ENCODE measurements around the gene IFT43.

IFT43 gene

GRCh38 chr14:76022991-76023390 is 37.4 kb downstream of the IFT43 start:
- no peak for DNase-seq

- no peak for DNase-seq
Observed at GRCh38 chr14:76023757-76024156, 38.2 kb downstream of the IFT43 start.

- no peak for DNase-seq
Observed at GRCh38 chr14:76024211-76024907, 38.8 kb downstream of the IFT43 start.

GRCh38 chr14:76034566-76034965 is 49.0 kb downstream of the IFT43 start:
- no peak for DNase-seq

GRCh38 chr14:76040704-76041103 is 55.1 kb downstream of the IFT43 start:
- no peak for DNase-seq

GRCh38 chr14:76045773-76046172 is 60.2 kb downstream of the IFT43 start:
- DNase-seq: no peak

GRCh38 chr14:76050250-76050649 is 64.7 kb downstream of the IFT43 start:
- DNase-seq: no peak

GRCh38 chr14:76050797-76051392 is 65.3 kb downstream of the IFT43 start:
- DNase-seq: peak; percentile 26

GRCh38 chr14:76051717-76052465 is 66.3 kb downstream of the IFT43 start:
- no peak for DNase-seq

GRCh38 chr14:76053572-76054355 is 68.2 kb downstream of the IFT43 start:
- DNase-seq: no peak

- DNase-seq: no peak
Observed at GRCh38 chr14:76055330-76055729, 69.8 kb downstream of the IFT43 start.

GRCh38 chr14:76056128-76056527 is 70.6 kb downstream of the IFT43 start:
- DNase-seq: no peak

- no peak for DNase-seq
Observed at GRCh38 chr14:76057914-76058313, 72.4 kb downstream of the IFT43 start.

GRCh38 chr14:76063327-76063726 is 77.8 kb downstream of the IFT43 start:
- DNase-seq: no peak

- DNase-seq: no peak
Observed at GRCh38 chr14:76065519-76065918, 80.0 kb downstream of the IFT43 start.

- DNase-seq: no peak
Observed at GRCh38 chr14:76067536-76067935, 82.0 kb downstream of the IFT43 start.

GRCh38 chr14:76073717-76074116 is 88.2 kb downstream of the IFT43 start:
- DNase-seq: no peak

- DNase-seq: no peak
Observed at GRCh38 chr14:76077340-76077739, 91.8 kb downstream of the IFT43 start.

- no peak for DNase-seq
Observed at GRCh38 chr14:76078501-76078900, 92.9 kb downstream of the IFT43 start.

GRCh38 chr14:76080025-76080424 is 94.5 kb downstream of the IFT43 start:
- no peak for DNase-seq

- DNase-seq: no peak
Observed at GRCh38 chr14:76080471-76080870, 94.9 kb downstream of the IFT43 start.

- peak; percentile 29 for DNase-seq
Observed at GRCh38 chr14:76081642-76082041, 96.1 kb downstream of the IFT43 start.

Measured in CD4-positive, alpha-beta T cell treated with Interleukin-15 for 1 hour (primary cell).